Measurements from ENCODE around the gene GREB1L.

DNA sequence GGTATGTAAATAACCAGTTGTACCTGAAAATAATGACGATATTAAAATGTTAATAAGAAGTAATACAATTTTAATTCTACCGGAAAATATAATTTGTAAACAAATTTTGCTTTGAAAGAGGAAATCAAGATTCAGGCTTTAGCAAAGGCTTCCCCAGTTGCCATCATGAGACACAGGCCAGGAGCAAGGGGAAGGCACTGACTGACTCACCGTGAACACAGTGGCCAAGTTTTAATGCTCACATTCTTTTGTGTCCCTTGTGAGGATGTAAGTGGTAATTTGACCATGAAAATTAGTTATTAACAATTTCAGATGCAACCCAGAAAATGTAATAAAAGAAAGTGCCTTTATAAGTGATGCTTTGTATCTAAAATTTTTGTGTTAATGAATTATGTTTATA lies 164.1 kb downstream of the GREB1L start:
- TF ChIP-seq, protein P1, sequence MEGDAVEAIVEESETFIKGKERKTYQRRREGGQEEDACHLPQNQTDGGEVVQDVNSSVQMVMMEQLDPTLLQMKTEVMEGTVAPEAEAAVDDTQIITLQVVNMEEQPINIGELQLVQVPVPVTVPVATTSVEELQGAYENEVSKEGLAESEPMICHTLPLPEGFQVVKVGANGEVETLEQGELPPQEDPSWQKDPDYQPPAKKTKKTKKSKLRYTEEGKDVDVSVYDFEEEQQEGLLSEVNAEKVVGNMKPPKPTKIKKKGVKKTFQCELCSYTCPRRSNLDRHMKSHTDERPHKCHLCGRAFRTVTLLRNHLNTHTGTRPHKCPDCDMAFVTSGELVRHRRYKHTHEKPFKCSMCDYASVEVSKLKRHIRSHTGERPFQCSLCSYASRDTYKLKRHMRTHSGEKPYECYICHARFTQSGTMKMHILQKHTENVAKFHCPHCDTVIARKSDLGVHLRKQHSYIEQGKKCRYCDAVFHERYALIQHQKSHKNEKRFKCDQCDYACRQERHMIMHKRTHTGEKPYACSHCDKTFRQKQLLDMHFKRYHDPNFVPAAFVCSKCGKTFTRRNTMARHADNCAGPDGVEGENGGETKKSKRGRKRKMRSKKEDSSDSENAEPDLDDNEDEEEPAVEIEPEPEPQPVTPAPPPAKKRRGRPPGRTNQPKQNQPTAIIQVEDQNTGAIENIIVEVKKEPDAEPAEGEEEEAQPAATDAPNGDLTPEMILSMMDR (optimal IDR thresholded peaks at IDR 0.05 in 1 of 3, IDR thresholded peaks at IDR 0.05 in 1 of 3, conservative IDR thresholded peaks at IDR 0.05 in 1 of 3; ENCODE audit: extremely low read depth in 1 of 3, insufficient read depth in 2 of 3, low read length in 3 of 3): no peak
- no peak for TF ChIP-seq EZH2 (IDR thresholded peaks at IDR 0.05; ENCODE audit: low read length)

Measured in keratinocyte (primary cell).